Stimulated activated CD8-positive, alpha-beta memory T cell treated with anti-CD3 and anti-CD28 coated beads, Interleukin-15, amount 100 ng/mL, for 24 hours (primary cell): ENCODE measurements around the gene ARSG.
A peak's percentile ranks its signal among the peaks of the same experiment; 100 is the strongest.
"Not testable (repeated sequence)": the region's sequence is repeated elsewhere in the genome, so short reads cannot be mapped to it uniquely, and the experiment has no call there.

Experiments
- DNase-seq: peaks from one replicate; pipeline ENCODE4 v3.0.0-alpha.2; 2020; ENCODE audit warnings: low read depth

The ARSG gene

DNA sequence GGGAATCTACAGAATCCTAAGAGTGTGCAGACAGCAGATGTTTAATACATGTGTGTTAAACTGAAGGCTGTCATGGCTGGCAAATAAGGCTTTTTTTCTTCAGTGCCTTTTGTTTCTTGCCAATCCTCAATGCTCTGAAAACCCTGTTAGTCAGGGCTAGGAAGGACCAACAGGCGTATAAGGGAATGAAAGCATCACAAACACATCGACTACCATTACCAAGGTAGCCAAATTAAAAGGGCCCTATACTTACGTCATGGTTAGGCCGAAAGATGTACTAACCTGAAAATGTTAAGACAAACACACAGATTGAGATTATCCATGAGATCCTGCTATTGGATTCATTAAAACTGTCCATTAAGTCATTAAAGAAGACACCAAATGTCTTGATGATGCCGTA lies 13.5 kb upstream of the ARSG start:
- no peak for DNase-seq

DNA sequence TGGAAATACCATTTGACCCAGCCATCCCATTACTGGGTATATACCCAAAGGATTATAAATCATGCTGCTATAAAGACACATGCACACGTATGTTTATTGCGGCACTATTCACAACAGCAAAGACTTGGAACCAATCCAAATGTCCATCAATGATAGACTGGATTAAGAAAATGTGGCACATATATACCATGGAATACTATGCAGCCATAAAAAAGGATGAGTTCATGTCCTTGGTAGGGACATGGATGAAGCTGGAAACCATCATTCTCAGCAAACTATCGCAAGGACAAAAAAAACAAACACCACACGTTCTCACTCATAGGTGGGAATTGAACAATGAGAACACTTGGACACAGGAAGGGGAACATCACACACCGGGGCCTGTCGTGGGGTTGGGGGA lies 9.3 kb upstream of the ARSG start:
- DNase-seq = not testable (repeated sequence)

DNA sequence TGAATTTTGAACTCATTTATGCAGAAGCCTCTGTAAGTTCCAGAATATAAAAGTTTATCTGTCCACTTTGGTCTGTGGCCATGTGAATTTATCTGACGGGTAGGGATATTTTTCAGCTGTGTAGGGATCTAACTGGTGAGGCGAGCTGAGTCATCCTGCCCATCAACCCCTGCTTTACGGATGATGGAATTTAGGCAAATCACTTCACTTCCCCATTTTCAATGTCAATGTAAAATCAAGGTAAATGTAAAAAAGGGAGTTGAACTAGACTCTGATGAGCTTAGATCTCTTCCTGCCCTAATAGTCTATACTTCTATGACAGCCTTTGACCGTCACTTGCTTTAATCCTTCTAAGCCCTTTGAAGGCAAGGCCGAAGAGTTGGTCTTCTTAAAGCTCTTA lies 2.9 kb upstream of the ARSG start:
- no peak for DNase-seq

DNA sequence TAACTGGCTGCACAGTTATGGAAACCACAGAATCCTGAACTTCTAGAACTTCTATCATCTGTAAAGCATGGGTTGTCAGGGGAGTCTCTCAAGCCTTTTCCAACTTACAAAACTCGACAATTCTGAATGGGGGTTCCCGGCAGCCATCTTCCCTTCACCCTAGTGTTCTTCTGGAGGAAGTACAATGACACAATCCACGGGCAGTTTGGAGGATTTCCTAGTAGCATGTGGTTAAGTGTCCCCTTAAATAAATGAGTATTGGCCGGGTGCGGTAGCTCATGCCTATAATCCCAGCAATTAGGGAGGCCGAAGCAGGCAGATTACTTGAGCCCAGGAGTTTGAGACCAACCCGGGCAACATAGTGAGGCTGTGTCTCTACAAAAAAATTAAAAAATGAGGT lies 2.5 kb upstream of the ARSG start:
- no peak for DNase-seq

DNA sequence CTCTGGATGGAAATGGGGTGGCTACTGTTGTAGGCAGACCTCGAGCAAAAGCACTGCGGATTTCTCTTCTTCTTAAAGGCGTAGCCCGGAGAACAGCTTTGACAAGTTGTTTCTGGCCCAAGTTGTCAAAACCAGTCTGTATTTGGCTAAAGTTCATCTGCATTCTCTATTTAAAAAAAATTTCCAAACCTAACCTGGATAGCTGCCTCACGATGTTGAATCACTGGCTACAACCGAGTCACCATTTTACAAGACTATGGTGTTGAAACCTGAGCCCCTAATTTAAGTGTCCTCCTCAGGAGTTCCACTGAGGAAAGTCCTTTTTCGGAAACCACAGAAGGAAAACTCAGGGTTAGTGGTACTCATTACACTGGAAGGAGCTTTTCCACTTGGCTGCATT lies 1.8 kb upstream of the ARSG start:
- no peak for DNase-seq

DNA sequence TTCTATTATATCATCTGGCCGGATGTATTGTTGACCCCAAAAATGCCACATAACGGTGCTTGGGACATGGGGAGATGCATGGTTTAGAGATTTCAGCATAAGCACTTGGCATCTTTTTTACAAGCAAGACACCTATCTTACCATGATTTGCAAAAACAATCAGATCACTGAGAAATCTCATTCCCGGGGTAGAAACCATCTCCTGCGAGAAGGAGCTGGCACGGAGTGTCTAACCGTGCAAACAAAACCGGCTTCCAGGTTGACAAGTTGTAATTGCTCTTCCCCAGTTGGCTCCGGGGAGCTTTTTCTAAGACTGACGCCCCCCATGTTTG lies 1.4 kb upstream of the ARSG start:
- no peak for DNase-seq

DNA sequence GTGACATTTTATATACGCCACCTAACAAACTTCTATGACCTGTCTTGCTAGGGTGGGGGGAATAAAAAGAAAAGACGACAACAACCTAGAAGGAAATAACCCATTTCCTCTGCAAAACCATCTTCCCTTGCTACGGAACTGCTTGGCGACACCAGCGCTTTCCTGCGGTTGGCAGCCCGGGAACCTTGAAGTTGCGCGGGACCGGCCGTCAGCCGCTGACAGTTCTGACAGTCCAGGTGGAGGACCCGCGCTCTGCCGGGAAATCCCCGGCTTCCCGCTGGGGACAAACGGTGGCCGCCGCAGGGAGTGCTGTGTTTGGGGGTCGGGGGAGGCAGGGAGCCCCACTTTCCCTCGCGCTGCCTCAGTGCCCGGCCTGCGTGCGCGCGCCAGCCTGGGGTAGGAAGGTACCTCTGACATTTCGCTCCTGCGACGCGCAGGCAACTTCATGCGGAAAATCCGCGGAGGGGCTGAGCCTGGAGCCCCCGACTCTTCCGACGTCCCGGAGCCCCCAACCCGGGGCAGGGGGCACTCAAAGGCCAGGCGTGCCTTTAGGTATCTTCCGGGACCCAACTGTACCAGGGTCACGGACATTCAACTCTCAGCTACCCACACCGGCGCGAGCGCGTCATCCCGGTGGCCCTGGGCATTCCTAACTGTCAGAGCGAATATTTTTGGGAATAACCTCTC lies 884 bp upstream of the ARSG start:
- peak; percentile 24 for DNase-seq

DNA sequence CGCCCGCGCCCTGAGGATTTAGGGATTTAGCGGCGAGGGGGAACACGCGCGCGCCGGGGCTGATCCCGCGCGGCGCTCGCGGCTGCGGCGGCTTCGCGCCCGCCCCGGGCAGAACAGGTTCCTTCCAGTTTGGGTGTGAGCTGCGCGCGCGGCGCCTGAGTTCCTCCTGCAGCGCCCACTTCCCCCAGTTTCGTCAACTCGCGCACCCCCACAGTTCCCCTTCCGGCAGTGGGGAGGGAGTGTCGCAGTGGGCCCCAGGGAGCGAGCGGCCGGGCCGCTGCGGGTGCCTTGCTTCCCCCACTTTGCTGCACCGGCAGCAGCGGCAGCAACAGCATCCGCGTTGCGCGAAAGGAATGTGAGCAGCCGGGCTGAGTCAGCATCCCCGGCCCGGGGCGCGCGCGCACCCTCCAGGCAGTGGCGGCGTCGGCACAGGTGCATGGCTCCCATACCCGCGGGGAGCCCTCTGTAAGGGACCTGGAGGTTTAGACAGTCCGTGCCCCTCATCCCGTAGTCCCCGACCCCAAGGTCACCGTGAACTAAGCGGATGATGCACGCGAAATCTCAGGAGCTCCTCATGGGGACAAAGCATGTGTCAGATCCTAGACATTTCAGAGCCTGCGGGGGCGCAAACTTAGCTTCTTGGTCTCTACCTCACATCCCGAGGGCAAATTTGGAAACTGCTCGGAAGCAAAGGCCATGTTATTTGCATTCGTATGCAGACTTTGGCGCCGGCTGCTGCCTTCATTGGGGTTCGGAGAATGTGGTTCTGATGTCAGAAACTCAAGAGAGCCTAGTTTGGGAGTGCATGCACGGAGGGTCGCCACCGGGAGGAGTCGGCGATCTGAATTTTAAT lies 767 bp downstream of the ARSG start:
- peak; percentile 72 for DNase-seq

DNA sequence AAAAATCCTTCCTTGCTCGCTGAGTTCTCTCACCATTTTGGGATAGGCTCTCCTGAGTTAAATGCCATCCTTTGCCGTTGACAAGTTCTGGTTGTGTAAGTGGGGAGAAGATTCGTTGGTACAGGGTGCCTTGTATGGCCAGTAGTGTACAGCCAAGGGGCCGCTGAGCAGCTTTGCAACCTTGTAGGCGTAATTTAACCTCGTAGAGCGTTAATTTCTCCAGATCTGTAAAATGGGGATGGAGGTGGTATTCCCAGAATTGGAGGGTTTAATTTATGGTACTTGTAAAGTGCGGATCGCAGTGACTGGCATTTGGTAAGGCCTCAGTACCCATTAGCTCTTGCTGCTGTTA lies 1.4 kb downstream of the ARSG start:
- DNase-seq = no peak

DNA sequence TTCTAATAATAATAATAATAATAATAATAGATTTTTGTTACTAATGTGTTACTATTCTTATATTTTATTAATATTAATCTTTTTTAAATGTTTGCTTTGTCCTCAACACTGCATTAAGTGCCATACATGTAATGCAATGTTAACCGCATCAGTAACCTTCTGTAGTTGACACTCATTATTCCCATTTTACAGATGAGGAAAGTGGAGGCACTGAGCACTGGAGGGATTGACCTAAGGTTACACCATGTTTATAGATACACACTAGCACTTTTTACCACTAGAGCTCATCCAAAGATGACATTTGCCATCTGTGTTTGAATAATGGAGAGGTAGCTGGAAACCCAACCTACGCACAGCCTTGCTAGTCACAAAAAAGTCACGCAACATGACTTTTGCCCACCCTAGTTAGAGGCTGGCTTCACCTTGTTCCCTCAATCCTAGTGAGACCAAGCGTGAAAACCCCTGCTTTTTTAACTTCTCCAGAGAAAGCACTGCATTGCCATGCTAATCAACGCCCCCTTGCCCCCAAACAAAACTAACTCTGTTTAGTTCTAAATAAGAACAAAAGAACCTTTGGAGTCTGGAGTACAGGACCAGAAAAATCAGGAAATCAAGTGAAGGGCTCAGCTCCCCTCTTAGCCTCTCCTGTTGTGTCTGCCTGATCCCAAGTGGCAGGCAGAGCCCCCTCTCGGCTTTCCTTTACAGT lies 2.3 kb downstream of the ARSG start:
- no peak for DNase-seq

DNA sequence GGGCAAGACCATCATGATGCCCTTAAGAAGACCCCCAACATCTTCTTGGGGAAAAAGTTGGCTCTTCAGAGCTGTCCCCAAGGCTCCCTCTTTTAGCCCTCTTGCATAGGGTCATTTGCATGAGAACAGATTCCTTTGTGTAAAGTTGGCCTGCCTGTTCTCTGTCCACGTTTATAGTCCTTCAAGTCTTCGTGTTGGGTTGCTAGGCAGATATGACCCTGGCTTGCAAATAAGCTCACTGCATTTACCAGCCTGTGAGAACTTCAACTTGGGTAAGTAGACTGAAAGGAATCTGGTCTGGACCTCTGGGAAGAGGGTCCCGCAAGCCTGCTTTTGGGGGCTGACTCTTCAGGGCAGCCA lies 2.9 kb downstream of the ARSG start:
- no peak for DNase-seq

DNA sequence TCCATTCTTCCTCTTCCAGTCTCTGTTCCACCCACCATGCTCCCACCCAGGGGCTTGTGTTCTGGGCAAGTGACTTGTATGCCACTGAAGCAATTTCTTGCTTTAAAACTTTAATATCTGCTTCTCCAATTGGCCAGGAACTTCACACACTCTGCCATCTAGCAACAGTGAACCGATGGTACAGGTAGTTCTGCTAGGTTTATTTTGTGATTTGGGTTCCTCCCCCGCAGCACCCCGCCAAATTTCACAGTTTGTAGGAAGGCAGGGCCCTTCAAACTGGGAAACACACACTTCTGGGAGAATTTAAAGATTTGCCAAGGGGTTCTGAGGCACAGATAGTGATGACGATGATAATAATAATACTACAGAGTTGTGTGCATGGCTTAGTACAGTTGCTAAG lies 3.3 kb downstream of the ARSG start:
- DNase-seq = no peak

DNA sequence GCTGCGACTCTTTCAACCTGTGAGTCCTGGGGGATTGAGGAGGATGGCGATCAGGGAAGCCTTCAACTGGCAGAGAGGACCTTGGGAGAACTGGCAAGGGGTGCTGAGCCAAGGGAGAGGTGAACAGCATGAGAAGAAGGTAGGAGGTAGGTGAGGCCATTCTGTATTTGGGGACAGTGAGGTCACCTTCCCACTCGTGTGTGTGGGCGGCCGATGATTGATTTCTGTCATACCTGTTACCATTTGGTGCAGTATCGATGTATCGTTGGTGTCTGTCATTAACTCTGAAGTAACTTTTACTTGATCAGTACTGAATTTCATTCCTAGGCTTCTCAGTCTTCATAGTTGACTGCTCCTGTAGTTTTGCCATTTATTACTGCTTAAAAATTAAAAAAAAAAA lies 3.8 kb downstream of the ARSG start:
- DNase-seq = no peak

DNA sequence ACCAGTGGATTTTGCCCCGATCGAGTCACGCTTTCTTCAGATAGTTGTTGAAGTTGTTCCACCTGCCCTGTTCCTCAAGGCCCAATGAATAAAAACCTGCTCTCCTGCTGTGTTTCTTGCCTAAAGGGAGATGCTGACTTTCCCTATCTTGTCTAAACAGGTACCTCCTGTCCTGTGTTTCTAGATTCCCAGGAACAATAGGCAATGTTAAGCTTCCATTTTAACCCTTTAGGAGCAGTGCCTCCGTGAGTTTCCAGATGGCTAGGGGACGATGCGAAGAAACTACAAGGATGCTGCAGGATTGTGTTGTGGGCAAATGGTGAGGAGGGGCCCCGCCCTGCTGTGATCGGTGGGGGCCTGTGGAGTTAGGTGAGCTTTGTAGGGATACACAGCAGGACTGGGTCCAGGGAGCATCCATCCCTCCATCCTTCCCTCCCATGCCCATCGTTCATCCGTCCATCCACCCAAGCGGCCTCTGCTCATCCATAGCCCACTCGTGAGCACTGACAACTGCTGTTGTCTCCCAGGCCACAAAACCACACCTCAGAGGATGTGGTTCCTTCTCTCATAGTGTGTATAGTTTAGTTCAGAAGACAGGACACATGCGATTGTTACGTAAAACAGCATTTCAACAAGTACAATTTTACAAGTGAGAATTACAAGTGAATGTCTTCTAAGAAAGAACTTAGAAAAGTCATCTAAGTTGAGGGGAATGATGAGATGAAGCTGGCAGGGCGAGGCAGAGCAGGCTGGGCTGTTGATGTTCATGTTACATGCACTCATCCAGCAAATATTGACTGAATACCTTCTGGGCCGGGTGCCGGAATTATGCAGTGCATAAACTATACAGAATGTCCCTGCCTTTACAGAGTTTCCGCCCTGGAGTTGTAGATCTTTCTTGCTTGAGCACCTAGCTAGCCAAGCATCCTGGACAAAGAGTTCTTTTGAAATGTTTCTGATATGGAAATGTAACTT lies 5.2 kb downstream of the ARSG start:
- DNase-seq = no peak

DNA sequence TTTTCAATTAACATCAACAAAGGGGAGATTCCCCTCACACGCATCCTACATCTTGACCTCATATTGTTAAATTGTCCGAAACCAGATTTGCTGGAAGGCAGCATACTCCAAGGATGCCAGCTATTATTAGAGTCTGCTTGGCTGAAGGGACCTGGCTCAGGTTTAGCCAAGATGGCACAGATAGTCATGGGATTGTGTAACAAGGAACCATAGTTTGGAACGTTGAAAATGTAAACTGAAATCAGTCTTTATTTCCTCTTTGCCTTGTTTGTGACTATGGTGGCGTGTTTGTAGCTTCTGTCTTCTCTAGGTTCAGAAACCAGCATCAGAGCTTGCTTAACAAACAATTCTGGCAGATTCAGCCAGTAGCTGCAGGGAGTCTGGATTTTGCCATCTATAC lies 5.9 kb downstream of the ARSG start:
- no peak for DNase-seq

DNA sequence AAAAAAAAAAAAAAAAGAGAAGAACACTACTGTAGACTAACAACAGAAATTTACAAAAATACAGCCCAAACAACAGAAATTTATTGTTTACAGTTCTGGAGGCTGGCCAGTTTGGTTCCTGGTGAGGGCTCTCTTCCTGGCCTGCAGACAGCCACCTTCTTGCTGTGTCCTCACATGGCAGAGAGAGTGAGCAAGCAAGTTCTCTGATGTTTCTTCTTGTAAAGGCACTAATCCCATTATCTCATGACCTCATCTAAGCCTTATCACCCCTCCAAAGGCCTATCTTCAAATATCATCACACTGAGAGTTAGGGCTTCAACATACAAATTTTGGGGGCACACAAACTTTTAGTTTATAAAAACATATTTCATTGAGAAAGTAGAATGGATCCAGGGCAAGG lies 7.3 kb downstream of the ARSG start:
- no peak for DNase-seq

DNA sequence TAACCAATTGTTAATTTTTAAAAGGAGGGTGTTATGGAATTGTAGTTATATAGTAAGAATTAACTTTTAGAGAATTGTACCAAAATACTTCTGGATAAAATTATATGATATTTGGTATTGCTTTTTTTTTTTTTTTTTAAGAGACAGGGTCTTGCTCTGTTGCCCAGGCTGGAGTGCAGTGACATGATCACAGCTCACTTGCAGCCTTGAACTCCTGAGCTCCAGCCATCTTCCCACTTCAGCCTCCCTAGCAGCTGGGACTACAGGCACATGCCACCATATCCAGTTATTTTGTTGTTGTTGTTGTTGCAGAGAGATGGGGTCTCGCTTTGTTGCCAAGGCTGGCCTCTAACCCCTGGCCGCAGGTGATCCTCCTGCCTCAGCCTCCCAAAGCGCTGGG lies 8.5 kb downstream of the ARSG start:
- DNase-seq = no peak

DNA sequence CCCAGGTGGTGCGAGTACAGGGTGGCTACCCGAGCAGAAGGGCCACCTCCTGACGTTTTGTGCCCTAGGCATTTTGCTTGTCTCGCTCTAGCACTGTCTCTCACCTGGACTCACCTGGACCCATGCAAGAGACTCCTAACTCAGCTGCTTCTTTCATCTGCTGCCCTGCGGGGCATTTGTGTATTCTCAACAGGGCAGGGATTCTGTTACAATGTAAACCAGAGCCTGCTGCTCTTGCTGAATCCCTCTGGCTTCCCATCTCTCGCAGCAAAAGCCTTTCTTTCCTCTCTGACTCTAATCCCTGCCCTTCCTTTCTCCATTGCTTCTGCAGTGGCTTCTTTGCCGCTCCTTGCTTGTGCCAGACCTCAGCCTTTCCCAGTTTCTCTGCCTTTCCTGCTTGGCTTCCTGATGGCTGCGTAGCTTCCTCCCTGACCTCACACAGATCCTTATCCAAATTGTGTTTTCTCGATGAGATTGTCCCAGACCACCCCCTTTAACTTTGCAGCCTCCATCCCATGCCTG lies 10.2 kb downstream of the ARSG start:
- no peak for DNase-seq

DNA sequence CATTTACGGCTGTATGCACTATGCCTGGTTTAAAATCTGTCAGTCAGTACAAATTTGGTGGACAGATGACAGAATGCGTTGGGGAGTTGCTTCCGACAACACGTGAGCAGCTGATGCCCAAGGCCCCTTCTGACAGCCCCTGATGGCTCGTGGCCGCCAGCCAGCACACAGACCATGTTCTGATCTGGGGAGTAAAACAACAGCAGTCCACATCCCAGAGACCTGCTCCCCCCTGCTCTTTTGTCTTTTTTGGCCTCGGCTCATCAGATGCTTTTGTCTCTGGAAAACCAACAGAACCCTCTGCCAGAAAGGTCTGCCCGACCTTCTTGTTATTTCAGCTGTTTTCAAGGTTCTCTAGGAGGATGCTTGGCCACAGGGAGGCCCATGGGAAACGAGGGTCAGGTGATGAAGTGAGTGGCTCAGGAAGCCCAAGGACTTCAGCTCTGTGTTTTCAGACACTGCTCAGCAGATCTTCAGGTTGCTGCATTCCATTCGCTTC lies 10.8 kb downstream of the ARSG start:
- no peak for DNase-seq

DNA sequence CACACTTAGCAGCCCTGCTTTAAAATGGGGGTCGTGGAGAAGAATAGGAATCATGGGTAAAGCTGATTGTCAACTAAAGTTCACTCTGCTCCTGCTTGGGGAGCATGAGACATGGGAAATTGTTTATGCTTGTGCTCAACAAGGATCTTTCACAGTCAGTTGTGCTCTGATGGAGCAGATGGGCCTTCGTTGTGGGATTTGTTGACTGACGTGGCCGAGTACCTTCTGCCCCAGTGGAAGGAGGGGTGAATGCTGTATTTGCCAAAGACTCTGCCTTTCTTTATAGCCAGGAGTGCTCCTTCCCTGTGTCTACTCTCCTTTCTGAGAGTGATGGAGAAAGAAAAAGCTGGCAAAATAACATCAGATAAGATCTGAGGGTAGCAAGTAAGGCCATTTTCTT lies 11.4 kb downstream of the ARSG start:
- DNase-seq = no peak

DNA sequence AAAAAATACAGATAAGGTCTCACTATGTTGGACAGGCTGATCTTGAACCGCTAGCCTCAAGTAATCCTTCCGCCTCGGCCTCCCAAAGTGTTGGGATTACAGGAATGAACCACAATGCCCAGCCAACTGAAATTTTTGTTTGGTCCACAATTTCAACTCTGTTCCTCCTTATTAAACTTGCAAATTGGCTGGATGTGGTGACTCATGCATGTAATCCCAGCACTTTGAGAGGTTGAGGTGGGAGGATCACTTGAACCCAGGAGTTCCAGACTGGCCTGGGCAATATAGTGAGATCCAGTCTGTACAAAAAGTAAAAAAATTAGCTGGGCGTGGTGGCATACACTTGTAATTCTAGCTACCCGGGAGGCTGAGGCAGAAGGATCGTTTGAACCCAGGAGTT lies 13.4 kb downstream of the ARSG start:
- DNase-seq = no peak

DNA sequence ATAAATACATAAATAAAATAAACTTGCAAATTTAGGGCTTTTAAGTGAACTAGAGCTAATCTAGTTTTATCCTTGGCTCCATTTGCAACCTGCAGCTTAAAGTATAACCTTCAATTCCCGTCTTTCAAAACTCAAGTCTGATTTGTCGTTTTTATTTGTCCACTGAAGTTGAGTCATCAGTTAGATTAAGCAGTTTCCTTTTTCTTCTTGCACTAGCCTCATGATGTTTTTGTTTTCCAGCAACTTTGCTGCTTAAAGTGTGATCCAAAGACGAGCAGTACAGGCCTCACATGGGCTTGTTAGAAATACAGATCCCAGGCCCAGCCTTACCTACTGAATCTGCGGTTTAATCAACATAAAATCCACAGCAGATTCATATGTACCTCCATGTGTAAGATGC lies 13.8 kb downstream of the ARSG start:
- no peak for DNase-seq
